Breast epithelium (tissue), 4 donors: ENCODE measurements around the gene ID3. TPM values are rescaled to one million over a fixed set of nuclear protein-coding genes. Genes with fewer than 3 reads are reported as not detected.

Source experiments
- DNase-seq, 2 donors: peaks; one replicate each; pipeline ENCODE4 v3.0.0-alpha.2; 2019; ENCODE audit warnings: low spot score in 2 of 2
- H3K27ac ChIP-seq, 2 donors: fragments of 200-600 bp; sonication (generic) in 1 of 2; one replicate each; pipeline ENCODE4 v1.5.1; 2016 to 2019; ENCODE audit warnings: mild to moderate bottlenecking in 1 of 2
- H3K27me3 ChIP-seq, 2 donors: fragments of 200-600 bp; sonication (generic) in 1 of 2; one replicate each; pipeline versions ENCODE4 v1.5.1 to v1.6.0; 2017 to 2019; ENCODE audit warnings: control low read depth in 1 of 2, mild to moderate bottlenecking in 1 of 2
- H3K36me3 ChIP-seq: fragments of 200-600 bp; one replicate; pipeline ENCODE4 v1.5.1; 2019
- H3K4me1 ChIP-seq, 2 donors: fragments of 200-600 bp; sonication (generic); one replicate each; pipeline ENCODE4 v1.5.1; 2016 to 2019; ENCODE audit warnings: control low read depth in 1 of 2
- H3K4me3 ChIP-seq, 3 donors: fragments of 200-600 bp; sonication (generic); 1 replicate in 2 of 3; 2 replicates in 1 of 3; pipeline ENCODE4 v1.5.1; 2016 to 2019; ENCODE audit warnings: mild to moderate bottlenecking in 3 of 3, moderate library complexity in 2 of 3
- H3K9me3 ChIP-seq, 2 donors: fragments of 200-600 bp; sonication (generic) in 1 of 2; one replicate each; pipeline ENCODE4 v1.5.1; 2016 to 2019; ENCODE audit warnings: control low read depth in 1 of 2
- POLR2A ChIP-seq: fragments of 450-650 bp; IDR thresholded peaks from one replicate; pipeline ENCODE4 v1.6.1; 2016; ENCODE audit warnings: antibody characterized with exemption, mild to moderate bottlenecking, moderate library complexity
- POLR2AphosphoS5 ChIP-seq, 3 donors: sonication (generic); formaldehyde crosslinking; IDR thresholded peaks; one replicate each; pipeline ENCODE4 v1.6.1; 2017; ENCODE audit warnings: antibody characterized with exemption in 3 of 3
- intact Hi-C: fragments of 100-400 bp; cut with DNase I; formaldehyde crosslinking; loops from one replicate; pipeline ENCODE4 v1.15.1; 2023; ENCODE audit warnings: low total_unique reads
- total RNA-seq, 3 donors: library from RNA; depleted of rRNA; stranded (reverse); fragments of >200 nt; gene quantifications; one replicate each; pipeline ENCODE4 v1.1.0, GENCODE V29; 2016
- TF ChIP-seq, protein P1 (sequence below), 3 donors: fragments of 450-650 bp; IDR thresholded peaks; one replicate each; pipeline ENCODE4 v1.5.1; 2016 to 2017; ENCODE audit warnings: antibody characterized with exemption in 3 of 3, mild to moderate bottlenecking in 3 of 3, moderate library complexity in 3 of 3

Gene ID3
- total RNA-seq, 3 donors from 2014 or later, result 79.9 to 133 (median 90.9) TPM

DNA sequence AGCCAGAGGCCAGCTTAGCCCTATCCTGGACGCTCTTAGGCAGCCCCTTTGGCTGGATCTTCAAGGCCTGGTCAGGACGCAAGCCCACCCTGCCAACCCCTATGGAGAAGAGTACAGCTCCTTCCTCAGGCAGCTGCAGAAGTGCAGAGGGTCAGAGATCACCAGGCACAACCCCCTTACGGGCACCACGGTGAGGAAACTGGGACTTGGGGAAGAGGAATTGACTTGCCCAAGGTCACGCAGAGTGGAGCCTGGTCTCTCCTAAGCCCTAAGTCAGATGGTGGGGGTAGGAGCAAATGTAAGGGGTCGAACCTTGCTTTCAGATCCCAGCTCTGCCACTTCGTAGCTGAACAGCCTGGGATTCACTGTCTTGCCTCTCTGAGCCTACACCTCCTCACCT is 31.9 kb downstream of the ID3 start:
- Histone ChIP-seq H3K27ac (no peak overlapping the region), H3K36me3 (no peaks in the 10 kb centered on the region), H3K9me3 (no peaks in the 10 kb centered on the region), H3K4me1 (peaks cover 16 to 20% of the 10 kb centered on the region in 2 donors), H3K27me3 (no peaks in the 10 kb centered on the region), H3K4me3 (no peak overlapping the region)
- TF ChIP-seq POLR2A, result no peak
- TF ChIP-seq, protein P1, sequence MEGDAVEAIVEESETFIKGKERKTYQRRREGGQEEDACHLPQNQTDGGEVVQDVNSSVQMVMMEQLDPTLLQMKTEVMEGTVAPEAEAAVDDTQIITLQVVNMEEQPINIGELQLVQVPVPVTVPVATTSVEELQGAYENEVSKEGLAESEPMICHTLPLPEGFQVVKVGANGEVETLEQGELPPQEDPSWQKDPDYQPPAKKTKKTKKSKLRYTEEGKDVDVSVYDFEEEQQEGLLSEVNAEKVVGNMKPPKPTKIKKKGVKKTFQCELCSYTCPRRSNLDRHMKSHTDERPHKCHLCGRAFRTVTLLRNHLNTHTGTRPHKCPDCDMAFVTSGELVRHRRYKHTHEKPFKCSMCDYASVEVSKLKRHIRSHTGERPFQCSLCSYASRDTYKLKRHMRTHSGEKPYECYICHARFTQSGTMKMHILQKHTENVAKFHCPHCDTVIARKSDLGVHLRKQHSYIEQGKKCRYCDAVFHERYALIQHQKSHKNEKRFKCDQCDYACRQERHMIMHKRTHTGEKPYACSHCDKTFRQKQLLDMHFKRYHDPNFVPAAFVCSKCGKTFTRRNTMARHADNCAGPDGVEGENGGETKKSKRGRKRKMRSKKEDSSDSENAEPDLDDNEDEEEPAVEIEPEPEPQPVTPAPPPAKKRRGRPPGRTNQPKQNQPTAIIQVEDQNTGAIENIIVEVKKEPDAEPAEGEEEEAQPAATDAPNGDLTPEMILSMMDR (IDR thresholded peaks at IDR 0.05), result no peak
- TF ChIP-seq POLR2AphosphoS5 (IDR thresholded peaks at IDR 0.05), result no peak
- intact Hi-C loops, result no loop called here
- no peak for DNase-seq

DNA sequence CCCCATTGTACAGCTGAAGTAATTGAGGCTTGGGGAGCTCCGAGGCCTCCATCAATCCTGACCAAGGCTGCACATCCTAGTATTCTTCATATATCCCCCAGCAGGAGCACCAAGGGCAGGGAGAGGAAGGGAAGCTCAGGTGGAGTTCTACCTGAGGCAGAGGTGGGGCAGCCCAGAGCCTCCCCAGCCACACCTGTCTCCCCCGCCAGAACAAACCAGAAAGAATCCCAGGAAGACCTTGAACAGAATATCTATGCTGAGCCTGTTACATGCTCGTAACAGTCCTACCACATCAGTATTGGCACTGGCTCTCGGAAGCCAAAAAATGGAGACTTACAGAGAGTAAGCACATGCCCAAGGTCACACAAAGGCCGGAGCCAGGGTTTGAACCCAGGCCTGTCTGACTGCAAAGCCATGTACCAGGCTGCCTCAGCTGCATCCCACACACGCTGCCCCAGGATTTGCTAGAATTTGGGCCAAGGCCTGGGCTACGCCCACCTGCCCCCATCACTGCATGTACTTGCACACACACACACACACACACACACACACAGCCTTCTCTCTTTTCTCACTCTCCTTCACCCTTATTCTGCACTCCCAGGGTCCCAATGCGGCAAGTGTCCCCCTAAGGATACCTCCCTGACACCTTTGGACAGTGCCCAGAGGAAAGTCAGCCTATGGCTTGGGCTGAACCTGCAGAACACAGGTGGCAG is 32.8 kb downstream of the ID3 start:
- intact Hi-C loops, result no loop called here
- Histone ChIP-seq H3K4me1 (peaks cover 16% of the 10 kb centered on the region in 2 donors), H3K27me3 (no peaks in the 10 kb centered on the region)

DNA sequence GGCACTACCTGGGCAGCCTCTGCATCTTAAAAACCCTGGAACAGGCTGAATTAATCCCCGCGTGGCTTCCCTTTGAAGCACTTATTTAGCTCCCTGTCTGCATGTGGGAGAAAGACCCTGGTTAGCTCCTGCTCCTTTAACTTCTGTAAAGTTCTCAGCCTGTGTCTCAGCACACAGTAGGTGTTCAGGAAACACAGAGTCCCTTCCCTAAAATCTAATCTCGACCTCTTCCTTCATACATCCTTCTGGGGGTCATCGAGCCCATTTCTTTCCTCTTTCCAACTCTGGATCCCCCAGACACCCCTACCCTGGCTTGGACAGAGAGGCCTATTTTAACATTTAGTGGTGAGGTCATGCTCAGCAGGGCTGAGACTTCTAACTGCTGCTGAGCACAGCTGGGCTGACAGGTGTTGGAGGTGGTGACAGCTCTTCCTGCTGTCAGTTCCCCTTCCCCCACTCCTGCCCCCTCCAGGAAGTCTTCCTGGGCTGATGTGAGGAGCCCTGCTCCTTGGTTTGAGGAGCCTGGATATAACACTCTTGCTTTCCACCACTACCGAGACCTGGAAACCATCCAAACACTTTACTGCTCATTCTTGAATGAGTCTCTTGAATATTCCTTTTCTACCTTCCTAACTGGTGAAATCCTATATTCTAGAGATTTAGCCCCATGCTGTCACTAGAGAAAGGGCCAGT is 33.6 kb downstream of the ID3 start:
- intact Hi-C loops, result no loop called here
- TF ChIP-seq POLR2A (no peak), POLR2AphosphoS5 (IDR thresholded peaks at IDR 0.05) (no peak)
- TF ChIP-seq, protein P1 (IDR thresholded peaks at IDR 0.05), result no peak
- no peak overlapping the region for H3K27ac ChIP-seq
- no peaks in the 10 kb centered on the region for H3K9me3 ChIP-seq
- no peak for DNase-seq
- H3K36me3 ChIP-seq, result no peaks in the 10 kb centered on the region
- no peaks in the 10 kb centered on the region for H3K27me3 ChIP-seq
- no peak overlapping the region for H3K4me3 ChIP-seq
- peaks cover 13% of the 10 kb centered on the region in 2 donors for H3K4me1 ChIP-seq

More for the DNA sequence above, 32.8 kb downstream of the ID3 start:
- Histone ChIP-seq H3K4me3 (no peak overlapping the region), H3K36me3 (no peaks in the 10 kb centered on the region), H3K27ac (no peak overlapping the region), H3K9me3 (no peaks in the 10 kb centered on the region)
- no peak for DNase-seq
- TF ChIP-seq POLR2AphosphoS5 (IDR thresholded peaks at IDR 0.05) (no peak), POLR2A (no peak)
- TF ChIP-seq, protein P1 (IDR thresholded peaks at IDR 0.05), result no peak

DNA sequence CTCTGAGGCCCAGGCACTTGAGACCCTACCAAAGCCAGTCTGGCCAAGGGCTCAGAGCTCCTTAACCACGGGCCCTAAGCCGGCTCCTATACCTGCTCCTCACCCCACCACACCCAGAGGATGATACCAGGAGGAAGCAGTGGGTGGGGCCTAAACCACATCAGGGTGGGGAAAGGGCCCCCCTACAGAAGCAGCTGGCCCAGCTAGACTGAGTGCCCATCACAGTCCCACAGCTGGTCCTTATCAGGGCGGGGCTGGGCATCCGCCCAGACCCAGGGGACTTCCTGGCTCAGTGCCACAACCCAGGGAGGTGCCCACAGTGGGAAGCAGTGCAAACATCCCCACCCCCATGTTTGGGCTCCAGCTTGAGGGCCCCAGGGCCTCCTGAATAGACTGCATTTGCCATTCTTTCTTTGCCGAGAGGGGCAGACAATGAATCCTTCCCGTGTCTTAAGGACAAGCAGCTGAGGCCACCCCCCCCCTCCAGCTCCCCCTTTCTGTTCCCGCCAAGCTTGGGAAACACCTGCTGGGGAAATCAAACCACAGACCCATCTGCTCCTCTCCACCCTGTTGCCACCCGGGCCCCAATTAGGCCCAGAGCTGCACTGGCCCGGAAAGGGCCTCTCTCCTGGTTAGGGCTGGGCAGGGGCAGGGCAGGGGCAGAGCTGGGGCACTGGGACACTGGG is 34.4 kb downstream of the ID3 start:
- no peak for DNase-seq
- TF ChIP-seq, protein P1 (IDR thresholded peaks at IDR 0.05), result no peak
- no peak for TF ChIP-seq POLR2A
- no peak for TF ChIP-seq POLR2AphosphoS5 (IDR thresholded peaks at IDR 0.05)
- no peaks in the 10 kb centered on the region for H3K9me3 ChIP-seq
- H3K27me3 ChIP-seq, result no peaks in the 10 kb centered on the region
- intact Hi-C loops, result no loop called here
- no peak overlapping the region for H3K4me3 ChIP-seq
- H3K4me1 ChIP-seq, result peaks cover 7 to 10% of the 10 kb centered on the region in 2 donors
- H3K27ac ChIP-seq, result no peak overlapping the region
- H3K36me3 ChIP-seq, result no peaks in the 10 kb centered on the region

DNA sequence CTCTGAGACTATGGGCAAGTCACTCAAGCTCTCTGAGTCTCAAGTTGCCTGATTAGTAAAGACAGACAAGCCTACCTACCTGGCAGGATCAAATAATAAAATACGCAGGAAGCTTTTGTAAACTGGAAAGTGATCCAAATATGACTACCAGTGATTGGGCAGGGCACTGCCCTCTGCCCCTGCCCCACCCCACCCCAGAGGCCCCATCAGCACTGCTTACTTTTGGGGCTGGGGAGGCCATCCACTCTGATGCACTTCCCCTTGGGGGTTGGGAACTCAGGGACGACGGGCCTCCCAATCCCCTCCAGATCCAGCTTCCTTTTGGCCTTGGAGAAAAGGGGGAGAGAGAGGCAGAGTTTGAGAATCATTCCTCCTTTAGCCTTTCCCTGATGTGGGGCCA is 35.1 kb downstream of the ID3 start:
- intact Hi-C loops, result no loop called here
- Histone ChIP-seq H3K4me3 (no peak overlapping the region), H3K9me3 (no peaks in the 10 kb centered on the region), H3K27ac (no peak overlapping the region), H3K27me3 (no peaks in the 10 kb centered on the region), H3K4me1 (peaks cover 7 to 10% of the 10 kb centered on the region in 2 donors), H3K36me3 (no peaks in the 10 kb centered on the region)
- no peak for DNase-seq
- no peak for TF ChIP-seq POLR2AphosphoS5 (IDR thresholded peaks at IDR 0.05)
- TF ChIP-seq POLR2A, result no peak
- TF ChIP-seq, protein P1 (IDR thresholded peaks at IDR 0.05), result no peak
